HG02885 (cell line): Measurements from ENCODE around the gene TMEM208.

ENCODE experiments used
- ATAC-seq: cut with Tn5 transposase; IDR thresholded peaks from one replicate; pipeline ENCODE4 v1.9.1; 2021; ENCODE audit warnings: mild to moderate bottlenecking; ENCODE audit not compliant: unreplicated experiment, poor library complexity

TMEM208 gene

DNA sequence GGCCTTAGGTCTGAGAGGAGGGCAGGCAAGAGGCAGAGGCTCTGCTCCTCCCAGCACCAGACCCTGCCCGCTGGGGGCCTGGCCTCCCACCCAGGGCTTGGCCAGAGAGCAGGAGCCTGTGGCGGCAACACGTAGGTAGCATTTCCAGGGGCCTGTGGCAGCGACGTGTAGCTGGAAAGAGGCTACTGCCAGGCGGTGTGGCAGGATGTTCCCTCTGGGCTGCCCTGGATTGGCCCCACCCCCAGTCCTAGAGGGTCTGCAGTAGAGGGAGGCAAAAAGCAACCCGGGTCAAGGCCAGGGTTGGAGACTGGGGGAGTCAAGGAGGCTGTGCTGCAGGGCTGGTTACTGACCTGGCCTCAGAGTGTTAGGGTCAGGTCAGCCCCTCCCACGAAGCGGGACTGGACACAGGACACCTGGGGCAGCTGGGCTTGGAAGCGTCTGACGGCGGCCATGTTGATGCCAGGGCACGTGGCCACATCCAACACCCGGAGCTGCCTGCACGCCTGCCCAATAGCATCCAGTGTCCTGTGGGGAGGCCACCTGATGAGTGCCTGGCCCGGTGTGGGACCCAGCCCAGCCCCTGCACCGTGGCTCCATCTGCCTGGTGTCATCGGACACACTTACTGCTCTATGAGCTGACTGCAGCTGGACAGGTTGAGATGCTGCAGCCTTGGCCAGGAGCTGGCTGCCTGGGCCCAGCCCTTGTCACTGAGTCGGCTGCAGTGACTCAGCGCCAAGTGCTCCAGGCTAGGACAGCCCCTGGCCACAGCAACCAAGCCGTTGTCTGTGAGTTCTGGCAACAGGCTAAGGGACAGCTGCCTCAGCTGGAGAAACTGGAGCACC lies 19.5 kb upstream of the TMEM208 start:
- ATAC-seq: no peak

DNA sequence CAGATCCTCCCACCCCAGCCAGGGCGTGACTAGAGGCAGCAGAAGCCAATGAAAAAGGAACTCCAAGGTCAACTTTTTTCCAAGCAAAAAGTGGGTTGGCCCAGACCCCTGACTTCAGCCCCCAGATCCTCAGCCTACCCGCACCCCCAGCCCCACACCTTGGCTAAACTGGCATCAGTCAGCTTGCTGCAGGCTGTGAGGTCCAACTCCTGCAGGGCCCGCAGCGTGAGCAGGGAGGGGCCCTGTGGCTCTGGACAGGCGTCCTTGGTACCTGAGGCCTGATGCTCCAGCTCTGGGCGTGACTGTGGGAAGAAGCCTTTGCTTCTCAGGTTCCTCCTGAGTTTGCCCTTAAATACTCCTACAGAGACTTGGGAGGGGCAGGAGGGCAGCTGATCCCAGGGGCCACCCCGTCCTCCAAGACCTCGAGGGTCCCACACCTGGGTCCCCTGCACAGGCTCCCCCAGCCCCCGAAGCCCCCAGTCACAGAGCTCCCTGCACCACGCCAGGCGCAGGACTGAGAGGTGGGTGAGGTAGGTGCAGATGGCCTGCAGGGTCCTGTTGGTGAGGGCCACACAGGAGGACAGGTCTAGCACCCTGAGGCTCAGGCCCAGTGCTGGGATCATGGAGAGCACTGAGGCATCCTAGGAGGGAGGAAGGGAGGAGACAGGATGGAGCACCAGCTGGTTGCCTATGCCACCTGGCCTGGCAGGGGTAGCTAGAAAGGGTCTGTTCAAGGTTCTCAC lies 18.6 kb upstream of the TMEM208 start:
- no peak for ATAC-seq

- ATAC-seq: no peak
Measured at GRCh38 chr16:67209565-67209964, 17.4 kb upstream of the TMEM208 start.

- ATAC-seq: no peak
Measured at GRCh38 chr16:67210069-67210937, 16.6 kb upstream of the TMEM208 start.

GRCh38 chr16:67211674-67212073 lies 15.3 kb upstream of the TMEM208 start:
- no peak for ATAC-seq

DNA sequence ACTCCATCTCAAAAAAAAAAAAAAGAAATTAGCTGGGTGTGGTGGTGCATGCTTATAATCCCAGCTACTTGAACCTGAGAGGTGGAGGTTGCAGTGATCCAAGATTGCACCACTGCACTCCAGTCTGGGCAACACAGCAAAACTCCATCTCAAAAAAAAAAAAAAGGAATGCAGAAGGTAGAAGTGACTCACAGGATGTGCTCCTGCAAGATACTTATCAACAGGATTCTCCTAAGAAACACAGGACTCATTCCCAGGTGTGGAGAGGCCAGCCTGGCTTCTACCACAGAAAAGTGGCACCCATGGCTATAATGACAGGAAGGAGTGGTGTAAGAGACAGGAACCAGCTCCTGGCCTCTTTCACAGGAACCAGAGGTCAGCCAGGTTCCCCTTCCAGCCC lies 14.2 kb upstream of the TMEM208 start:
- ATAC-seq: no peak

DNA sequence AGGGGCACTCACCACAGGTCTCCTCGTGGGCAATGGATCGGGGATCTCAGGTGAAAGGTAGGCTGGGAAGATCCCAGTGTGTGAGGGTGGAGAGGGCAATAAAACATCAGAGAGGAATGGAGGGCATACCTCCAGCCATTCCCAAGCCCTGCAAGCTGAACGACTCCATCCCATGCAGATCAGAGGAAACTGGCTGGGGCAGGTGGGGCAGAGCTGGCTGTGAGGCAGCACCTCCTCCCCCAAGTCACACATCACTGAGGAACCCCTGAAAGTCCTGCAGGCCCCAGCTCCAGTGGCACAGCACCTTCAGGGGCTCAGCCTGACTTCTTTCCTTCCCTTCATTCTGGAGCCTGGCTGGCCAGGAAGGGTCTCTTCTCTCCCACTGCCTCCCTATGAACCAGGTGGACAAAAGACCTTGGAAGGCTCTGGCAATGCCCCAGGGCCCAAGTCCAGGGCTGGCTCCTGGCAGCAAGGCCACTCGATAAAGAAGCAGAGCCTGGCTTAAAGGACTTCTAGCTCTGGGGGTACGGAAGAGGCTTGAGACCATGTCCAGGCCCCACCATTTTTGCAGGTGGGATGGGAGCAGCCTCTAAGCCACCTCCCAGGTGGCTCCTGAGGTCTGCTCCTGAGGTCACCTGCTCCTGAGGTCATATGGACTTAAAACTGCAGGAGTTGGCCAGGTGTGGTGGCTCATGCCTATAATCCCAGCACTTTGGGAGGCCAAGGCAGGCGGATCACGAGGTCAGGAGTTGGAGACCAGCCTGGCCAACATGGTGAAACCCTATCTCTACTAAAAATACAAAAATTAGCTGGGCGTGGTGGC lies 13.5 kb upstream of the TMEM208 start:
- no peak for ATAC-seq

- no peak for ATAC-seq
Measured at GRCh38 chr16:67215706-67216105, 11.2 kb upstream of the TMEM208 start.

DNA sequence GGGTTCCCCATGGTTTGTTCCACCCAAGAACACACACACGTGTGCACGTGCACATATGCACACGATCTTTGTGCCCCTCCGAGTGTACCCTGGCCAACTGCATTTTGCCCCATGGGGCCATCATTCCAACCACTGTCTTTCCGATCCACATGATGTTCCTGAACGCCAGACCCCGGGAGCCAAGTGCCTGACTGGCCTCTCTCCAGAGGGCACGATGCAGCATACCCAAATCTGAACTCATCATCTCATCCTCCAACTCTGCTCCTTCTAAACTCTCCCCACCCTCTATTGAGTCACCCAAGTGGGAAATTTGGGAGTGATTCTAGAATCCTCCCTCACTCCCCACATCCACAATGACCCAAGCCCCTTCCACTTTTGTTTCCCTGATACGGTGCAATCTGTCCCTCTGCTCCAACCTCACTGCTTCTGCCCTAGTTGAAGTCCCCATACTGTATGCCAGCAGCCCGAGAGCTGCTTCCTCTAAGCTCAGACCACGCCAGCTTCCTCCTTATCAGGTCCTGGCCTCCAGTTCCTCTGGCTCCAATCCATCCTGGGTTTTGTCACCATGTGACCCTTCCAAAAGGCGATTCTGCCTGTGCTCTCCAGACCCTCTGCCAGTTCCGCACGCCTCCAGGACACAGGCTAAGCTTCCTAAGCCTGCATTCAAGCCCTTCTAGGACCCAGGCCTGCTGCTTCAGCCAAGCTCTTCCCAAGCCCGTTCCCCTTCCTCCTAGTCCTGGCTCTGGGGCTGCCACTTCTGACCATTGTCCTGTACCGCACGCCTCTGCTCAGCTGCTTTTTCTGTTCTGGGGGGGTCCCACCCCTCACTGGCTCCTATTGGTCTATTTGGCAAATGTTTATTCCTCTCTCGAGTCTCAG lies 10.1 kb upstream of the TMEM208 start:
- no peak for ATAC-seq

GRCh38 chr16:67223992-67224391 lies 2.9 kb upstream of the TMEM208 start:
- no peak for ATAC-seq

DNA sequence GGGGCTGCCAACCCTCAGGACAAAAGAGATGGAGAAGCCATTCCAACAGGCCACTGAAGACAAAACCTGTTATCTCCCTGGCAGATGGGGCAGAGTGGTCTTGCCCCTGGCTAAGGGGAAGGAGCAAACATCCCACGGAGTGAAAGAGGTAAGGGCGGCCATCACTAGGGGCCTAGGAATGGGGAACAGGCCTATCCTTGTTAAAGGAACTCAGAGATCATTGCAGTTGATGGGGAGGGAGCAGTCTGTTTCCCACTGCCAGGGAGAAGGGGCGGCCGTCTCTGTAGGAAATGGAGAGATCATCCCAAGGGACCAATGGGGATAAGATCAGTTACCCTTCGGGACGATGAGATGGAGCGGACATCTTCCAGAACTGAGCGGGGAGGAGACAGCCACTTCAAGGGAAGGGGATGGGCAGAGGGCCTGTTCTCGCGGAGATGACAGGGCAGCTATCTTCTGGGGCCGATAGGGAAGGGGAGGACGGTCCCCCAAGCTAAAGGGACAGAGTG lies 581 bp upstream of the TMEM208 start:
- ATAC-seq: no peak

DNA sequence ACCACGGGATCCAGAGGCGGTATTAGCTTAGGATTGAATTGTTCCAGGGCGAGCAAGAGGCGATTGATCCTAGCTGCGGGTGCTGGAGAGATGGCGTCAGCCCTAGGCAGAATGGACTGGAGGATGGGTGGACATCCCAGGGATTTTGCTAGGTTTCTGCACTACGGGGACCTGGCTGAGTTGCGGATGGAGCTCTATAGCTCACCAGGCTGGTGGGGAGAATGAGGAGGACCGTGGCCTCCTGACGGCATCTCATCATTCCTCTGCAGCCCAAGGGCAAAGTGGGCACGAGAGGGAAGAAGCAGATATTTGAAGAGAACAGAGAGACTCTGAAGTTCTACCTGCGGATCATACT lies 614 bp downstream of the TMEM208 start:
- no peak for ATAC-seq

DNA sequence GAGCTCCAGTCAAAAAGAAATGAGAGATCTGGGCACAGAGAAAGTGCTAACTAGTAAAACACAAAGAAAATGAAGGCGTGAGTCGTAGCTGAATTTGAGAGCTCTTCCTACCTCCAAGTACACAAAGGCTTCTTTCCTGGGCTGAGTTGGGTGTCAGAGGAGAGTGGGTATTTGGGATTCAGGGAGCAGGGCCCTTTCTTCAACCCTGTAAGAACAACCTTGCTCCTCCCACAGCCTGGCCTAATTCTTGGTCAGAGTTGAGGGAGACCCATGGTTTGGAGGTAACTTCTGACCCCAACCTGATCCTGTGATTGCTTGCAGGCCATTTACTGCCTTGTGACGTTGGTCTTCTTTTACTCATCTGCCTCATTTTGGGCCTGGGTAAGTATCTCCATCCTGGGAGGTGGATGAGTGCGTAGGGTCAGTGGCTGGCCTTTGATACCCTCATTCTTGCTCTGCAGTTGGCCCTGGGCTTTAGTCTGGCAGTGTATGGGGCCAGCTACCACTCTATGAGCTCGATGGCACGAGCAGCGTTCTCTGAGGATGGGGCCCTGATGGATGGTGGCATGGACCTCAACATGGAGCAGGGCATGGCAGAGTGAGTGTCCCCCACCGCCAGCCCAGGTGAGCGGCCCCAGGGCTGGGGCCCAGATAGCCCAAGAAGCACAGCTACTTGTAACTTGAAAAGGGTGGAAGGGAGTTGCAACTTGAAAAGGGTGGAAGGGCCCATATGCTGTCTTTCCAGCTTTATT lies 1.3 kb downstream of the TMEM208 start:
- ATAC-seq: no peak

- ATAC-seq: no peak
Measured at GRCh38 chr16:67228905-67229304, 2.0 kb downstream of the TMEM208 start.

DNA sequence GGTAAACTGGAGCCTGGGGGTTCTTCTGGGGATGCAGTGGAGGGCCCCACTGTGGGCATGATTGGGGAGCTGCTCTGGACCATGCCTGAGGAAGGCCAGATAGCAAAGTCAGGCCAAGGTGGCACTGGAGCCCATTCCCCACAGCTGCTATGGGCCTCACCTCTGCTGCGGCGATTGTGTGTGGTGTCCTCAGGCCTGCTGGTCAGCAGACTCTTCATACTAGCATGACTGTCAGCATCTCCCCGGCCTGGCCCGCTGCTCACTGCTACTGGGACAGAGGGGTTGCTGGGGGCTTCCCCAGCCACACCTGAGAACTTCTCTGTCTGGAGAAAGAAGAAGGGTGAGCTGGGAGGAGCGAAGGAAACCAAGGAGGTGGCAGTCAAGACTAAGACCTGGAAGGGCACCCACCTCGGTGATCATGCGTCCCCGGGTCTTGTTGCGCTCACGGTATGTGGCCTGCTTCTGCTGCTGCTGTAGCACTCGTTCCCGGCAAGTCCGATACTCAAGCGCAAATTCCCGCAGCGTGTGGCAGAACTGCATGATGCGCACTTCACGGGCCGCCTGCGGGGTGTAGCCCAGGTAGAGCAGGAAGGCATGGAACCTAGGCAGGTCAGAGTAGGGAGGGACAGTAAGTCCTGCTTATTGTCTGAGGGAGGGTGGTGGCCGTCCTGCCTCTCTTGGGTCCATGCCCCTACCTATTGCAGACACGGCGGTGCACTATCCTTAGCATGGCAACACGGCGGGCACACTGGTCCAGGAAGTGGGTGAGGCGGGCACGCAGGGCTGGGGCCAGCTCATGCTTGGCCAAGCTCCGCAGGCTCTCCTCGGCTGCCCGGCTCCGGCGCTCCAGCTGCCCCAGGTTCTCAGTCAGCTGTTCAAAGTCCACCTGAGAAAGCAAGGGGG lies 3.2 kb downstream of the TMEM208 start:
- no peak for ATAC-seq

DNA sequence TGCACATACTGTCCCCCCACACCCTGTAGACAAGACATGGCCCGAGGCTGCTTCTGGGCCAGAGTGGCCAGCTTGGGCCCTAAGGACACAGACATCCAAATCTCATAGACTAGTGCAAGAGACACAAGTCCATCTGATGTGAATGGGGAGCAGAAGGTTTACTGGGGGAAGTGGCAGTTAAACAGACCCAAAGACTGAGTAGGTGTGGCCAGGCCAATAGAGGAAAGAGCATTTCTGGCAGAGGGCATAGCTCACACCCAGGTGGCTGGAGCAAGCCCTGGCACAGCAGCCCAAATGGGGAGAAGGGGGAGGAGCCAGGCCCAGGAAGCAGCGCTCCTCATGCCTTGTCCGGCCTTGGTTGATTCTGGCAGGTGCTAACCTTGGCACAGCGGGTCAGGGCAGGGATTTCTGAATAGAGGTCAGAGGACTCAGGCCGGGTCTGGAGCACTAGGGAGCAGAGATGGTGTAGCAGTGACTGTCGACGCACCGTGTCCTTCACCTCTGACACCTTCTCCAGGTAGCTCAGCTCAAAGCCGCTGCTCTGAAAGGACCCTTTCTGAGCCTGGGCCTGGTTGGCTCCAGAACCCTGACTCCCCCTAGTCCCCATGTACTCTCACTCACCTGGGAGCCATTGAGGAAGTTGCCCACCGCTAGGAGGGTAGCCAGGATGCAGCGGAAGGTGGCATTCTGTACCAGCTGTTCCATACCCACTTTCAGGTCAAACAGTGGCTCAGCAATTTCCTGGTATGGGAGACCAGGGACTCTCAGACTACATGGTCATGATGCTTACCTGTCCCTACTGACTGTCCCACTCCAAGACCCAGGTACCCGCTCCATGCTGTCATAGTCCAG lies 4.1 kb downstream of the TMEM208 start:
- no peak for ATAC-seq
